C1 segment of cervical spinal cord (tissue), 14 donors: Measurements from ENCODE around the gene OSBPL7.

Source experiments
- DNase-seq, 14 donors: peaks; one replicate each; lab custom pipeline; 2025; lab: John Stamatoyannopoulos, UW

Gene OSBPL7

GRCh38 chr17:47821424-47822391 is at the start of gene OSBPL7:
OSBPL7 (minus strand) TSS chr17:47821794; CDS start chr17:47820278, 1,516 bp downstream.
- DNase-seq = peak in 13 of 14 donors; percentile 9 to 83 (median 47)

DNA sequence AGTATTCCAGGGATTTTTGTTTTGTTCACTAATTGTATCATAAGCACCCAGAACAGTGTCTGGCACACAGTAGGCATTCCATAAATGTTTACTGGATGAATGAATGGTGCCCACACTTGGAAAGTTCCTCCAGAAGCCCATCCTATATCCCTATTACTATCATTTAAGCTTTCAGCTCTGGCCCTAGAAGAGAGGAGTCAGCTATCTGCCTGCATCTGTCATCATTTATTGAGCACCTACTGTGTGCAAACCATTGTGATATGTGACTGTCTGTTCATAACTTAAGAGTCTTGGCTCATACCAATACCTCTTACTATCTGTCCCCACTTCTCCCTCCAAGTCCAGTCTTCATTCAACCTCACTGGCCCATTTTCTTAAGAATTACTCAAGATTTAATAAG is 49.5 kb upstream of the OSBPL7 start:
- DNase-seq = no peak

DNA sequence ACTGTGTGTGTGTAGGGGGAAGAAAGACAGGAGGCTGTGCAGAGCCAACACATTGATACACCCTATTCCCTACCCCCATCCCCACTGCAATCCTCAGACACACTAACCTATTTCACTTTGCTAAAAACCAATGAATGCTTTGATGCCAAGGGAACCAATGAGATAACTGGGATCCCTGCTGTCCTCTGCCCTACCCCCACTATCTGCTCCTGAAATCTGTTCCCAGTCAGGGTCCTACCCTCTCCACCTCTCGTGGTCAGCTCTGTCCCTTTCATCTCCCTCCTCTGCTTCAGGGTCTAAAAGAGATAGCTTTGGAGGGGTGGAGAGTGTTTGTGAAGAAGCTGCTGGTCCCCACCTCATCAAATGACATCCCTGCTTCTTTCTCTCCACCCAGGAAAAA is 48.5 kb upstream of the OSBPL7 start:
- DNase-seq = no peak

GRCh38 chr17:47869114-47869513 is 47.5 kb upstream of the OSBPL7 start:
- DNase-seq = no peak

DNA sequence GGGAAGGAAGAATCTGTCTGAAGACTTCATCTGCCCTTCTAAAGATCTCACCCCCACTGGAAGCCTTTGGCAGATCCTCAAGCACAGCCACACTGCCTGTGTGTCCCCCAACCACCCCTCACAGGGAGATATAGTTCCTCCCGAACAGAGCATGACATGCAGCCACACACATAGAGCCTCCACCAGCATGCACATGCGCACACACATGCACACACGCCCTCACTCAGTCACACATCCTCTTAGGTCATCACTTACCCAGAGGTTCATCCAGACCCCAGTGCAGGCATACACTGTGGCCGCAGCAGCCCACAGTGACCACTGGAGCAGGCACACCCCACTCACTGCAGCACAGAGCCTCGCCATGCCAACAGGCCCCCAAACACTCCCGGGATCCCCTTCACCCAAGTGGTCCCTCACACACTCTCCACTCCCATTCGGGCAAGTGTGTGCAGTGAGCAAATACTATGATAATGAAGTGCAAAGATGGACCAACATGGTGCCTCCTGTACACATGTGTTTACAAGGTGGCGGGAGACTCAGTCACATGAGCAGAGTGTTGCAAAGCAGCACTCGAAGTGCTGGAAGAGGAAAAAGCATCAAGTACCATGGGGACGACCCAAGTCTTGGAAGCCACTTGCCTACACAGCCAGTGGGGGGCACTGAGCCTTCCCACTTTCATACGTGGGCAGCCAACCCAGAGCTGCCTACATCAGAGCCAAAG is 46.4 kb upstream of the OSBPL7 start:
- DNase-seq = no peak

- DNase-seq = no peak
Observed at GRCh38 chr17:47866941-47867340, 45.3 kb upstream of the OSBPL7 start.

GRCh38 chr17:47864791-47865216 is 43.2 kb upstream of the OSBPL7 start:
- no peak for DNase-seq

DNA sequence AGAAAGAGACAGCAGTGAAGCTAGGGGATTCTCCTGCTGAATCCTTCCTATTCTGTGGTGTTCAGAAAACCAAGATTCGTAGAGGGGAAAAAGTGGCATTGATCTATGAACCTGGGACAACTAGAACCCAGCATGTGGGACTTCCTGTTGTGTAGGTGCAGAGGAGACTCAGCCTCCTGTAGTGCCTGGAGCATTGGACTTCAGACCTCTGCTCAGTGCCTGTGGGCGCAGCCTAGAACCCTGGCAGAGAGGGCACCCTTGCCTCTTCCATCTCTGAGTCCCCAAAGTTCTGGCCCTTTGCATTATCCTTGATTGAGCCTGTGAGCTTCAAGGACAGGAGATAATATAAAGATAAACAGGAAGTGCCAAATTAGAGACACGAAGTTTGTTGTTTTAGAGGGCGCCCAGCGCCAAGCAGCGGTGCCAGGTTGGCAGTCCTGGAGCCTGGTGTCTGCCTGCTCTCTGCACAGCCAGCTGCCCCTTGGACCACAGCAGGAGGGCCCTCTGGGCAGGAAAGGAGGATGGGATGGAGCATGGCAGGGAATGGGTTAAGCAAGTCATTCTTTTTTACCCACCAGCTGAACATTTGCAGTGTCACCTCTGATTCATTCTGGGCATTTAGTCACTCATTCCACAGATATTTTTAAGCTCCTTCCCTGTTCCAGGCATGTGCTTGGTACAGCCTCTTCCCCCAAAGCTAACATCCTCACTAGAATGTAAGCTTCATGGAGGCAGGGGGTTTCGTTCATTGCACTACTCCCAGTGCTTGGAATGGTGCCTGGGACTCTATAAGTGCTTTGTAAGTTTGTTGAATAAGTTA is 41.2 kb upstream of the OSBPL7 start:
- no peak for DNase-seq

- no peak for DNase-seq
Observed at GRCh38 chr17:47860386-47860785, 38.8 kb upstream of the OSBPL7 start.

DNA sequence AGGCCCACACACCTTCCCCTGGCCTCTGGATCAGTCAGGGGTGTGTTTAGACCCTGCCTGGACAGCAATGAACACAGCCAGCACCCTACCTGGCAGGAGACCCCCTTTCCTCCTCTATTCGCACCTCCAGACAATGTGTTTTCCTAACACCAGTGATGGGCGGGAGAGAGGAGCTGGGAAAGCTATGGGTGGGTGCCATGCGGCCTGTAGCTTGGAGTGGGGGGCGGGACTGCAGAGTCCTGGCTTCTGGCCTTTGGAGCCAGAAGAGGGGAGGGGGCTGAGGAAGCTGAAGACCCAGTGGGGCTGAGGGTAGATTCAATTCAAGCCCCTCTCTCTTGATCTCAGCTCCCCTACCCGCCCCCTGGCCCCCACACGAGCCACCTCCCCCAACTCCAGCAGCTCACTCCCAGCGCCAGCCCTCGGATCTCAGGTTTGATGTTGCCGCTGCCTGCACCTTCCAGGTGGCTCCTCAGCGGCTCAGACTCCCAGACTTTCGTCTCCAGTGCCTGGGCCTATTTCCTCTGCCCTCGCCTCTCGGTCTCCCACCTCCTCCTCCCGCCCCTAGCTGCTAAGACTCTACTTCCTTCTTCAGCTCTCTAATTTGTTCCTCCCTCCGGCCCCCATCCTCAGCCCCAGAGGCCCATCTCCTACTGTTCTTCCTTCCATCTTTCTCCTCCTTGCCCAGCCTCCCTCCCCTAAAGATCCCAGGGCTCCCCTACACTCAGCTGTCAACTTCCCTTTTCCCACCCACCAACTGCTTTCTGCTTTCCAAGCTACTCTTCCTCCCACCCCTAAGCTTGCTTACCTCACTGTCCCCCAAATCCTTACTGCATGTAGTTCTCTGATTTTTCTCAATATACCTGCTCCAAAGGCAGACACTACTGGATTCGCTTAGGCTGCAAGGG is 36.2 kb upstream of the OSBPL7 start:
- DNase-seq = no peak

DNA sequence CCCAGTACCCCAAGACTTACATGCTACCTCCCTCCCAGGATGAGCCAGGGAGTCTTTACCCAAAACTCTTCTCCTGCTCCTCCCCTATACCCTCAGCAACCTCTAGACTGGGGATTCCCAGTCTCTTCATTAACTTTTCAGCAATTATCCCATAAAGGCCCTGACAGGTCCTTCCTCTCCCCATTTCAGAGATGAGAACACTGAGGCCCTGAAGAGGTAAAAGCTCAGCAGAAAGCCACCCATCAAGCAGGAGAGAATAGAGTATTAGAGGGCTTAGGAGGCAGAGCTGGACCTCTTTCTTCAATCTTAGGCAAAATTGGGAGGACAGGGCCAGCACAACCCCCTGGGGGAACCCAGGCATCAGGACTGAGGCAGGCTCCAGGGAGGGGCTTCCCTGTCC is 35.2 kb upstream of the OSBPL7 start:
- DNase-seq = no peak

DNA sequence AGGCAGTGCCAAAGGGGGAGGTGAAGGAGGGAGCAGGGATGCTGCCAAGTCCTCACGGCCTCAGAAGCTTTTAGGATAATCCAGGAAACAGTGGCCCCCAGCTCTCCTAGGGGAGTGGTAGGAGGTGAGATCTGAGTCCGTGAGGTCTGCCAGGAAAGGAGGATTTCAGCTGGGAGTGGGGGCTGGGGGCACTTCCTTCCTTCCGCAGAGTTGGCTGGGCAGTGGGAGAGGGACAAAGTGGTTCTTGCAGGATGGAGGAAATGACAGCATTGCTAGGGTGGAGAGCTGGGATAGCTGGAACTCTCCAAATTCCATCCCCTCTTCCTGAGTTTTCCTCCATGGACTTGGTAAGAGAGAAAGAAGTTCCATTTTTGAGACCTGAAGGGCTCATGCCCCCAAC is 34.1 kb upstream of the OSBPL7 start:
- no peak for DNase-seq

- DNase-seq = no peak
Observed at GRCh38 chr17:47853616-47854015, 32.0 kb upstream of the OSBPL7 start.

GRCh38 chr17:47852113-47852949 is 30.7 kb upstream of the OSBPL7 start:
- DNase-seq = no peak

- no peak for DNase-seq
Observed at GRCh38 chr17:47851764-47852112, 30.1 kb upstream of the OSBPL7 start.

DNA sequence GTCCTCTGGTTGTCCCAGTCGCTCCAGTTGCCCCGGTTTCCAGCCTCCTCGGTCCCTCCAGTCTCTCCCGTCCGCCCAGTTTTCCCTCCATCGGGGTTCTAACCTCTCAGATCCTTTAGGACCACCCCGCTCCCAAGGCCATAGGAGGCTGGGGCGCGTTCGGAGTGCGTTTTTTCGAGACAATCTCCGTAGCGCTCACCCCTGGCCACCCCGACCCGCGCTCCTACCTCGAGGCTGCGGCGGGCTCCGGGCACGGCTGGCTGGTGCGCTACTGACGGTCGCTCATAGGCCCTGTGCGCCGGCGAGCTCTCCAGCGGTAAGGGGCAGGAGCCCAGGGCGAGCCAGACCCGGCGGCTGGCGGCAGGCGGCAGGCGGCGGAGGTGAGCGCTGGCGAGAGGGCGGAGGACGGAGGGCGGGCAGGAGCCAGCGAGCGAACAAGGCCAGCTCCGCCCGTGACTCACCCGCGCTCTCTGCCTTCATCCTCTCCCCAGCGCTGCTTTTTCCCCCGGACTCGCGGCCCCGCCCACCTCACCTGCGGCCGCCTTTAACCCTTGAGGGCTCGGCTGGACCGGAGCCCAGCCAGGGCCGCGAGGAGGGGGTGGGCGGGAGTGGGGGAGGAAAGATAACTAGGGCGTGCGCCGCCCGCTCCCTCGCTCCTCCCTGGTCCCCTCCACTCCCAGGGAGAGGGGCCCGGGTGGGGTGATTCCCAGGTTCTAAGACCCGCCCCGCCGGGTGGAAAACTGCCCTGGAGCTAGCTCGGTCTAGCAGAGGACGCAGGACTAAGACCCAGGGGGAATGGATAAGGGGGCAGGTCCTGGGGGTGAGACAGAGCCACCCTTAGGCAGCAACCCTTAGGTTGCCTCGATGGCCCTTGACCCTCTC is 29.3 kb upstream of the OSBPL7 start, which contains the start of gene SP6:
TSS of gene SP6 (minus strand) at position 472 of the 882 bp plus-strand sequence. CDS start 2,734 bp downstream, outside the sequence.
- DNase-seq = peak in 1 of 14 donors; percentile 11

- no peak for DNase-seq
Observed at GRCh38 chr17:47850373-47850691, 28.7 kb upstream of the OSBPL7 start.

GRCh38 chr17:47848198-47848513 is 26.6 kb upstream of the OSBPL7 start:
- no peak for DNase-seq
